ENCODE results near the gene ORC5.

GRCh38 chr7:104091242-104091641 is 116.6 kb downstream of the ORC5 start:
- no peak for TF ChIP-seq CTCF (conservative IDR thresholded peaks at IDR 0.05)
- TF ChIP-seq ZFX (IDR thresholded peaks at IDR 0.05), result no peak
